Gastrocnemius medialis (tissue), 4 donors: ENCODE data around the gene TEX2. TPM values are rescaled to one million over a fixed set of nuclear protein-coding genes. Genes with fewer than 3 reads are reported as not detected.

ENCODE experiments used
- ATAC-seq, 2 donors: fragments of 150-250 bp; one replicate each; pipeline ENCODE4 v1.9.1; 2016
- DNase-seq, 2 donors: peaks; one replicate each; pipeline ENCODE4 v3.0.0-alpha.2; 2019
- H3K27ac ChIP-seq, 4 donors: fragments of 200-600 bp; sonication (generic); 1 replicate in 1 of 4; 2 replicates in 3 of 4; pipeline ENCODE4 v1.5.1; 2016 to 2018; ENCODE audit warnings: mild to moderate bottlenecking in 2 of 4, moderate library complexity in 1 of 4
- H3K27me3 ChIP-seq, 3 donors: fragments of 200-600 bp; sonication (generic) in 2 of 3; 1 replicate in 1 of 3; 2 replicates in 2 of 3; pipeline versions ENCODE4 v1.5.1 to v1.6.0; 2016 to 2019; ENCODE audit warnings: mild to moderate bottlenecking in 1 of 3, moderate library complexity in 1 of 3
- H3K36me3 ChIP-seq, 2 donors: fragments of 200-600 bp; sonication (generic) in 1 of 2; one replicate each; pipeline ENCODE4 v1.5.1; 2017 to 2018
- H3K4me1 ChIP-seq, 2 donors: fragments of 200-600 bp; sonication (generic) in 1 of 2; one replicate each; pipeline ENCODE4 v1.5.1; 2016 to 2017; ENCODE audit warnings: mild to moderate bottlenecking in 2 of 2
- H3K4me3 ChIP-seq, 4 donors: fragments of 200-600 bp; sonication (generic) in 3 of 4; 1 replicate in 1 of 4; 2 replicates in 3 of 4; pipeline ENCODE4 v1.5.1; 2016 to 2019; ENCODE audit warnings: mild to moderate bottlenecking in 2 of 4
- H3K9me3 ChIP-seq, 3 donors: fragments of 200-600 bp; sonication (generic) in 2 of 3; 1 replicate in 1 of 3; 2 replicates in 2 of 3; pipeline ENCODE4 v1.5.1; 2016 to 2019
- CTCF ChIP-seq, 5 experiments: fragments of 450-650 bp in 3 of 5; fragments of 200-600 bp in 2 of 5; sonication (generic) in 2 of 5; IDR thresholded peaks in 4 of 5; conservative IDR thresholded peaks in 1 of 5; 1 replicate in 4 of 5; 2 replicates in 1 of 5; pipeline ENCODE4 v1.5.1; 2016 to 2019; ENCODE audit warnings: antibody characterized with exemption in 5 of 5, mild to moderate bottlenecking in 3 of 5, moderate library complexity in 3 of 5
- POLR2A ChIP-seq, 2 donors: fragments of 450-650 bp; IDR thresholded peaks; one replicate each; pipeline ENCODE4 v1.6.1; 2017; ENCODE audit warnings: antibody characterized with exemption in 2 of 2, mild to moderate bottlenecking in 2 of 2, moderate library complexity in 2 of 2
- in situ Hi-C, 4 donors: fragments of 200-750 bp; cut with MboI; loops; one replicate each; pipeline versions ENCODE4 v1.15.0 to v1.8.0; 2017; ENCODE audit warnings: low sequenced_read_pairs in 4 of 4
- intact Hi-C: fragments of 100-400 bp; cut with DNase I; formaldehyde crosslinking; loops from one replicate; pipeline ENCODE4 v1.15.1; 2023; ENCODE audit warnings: low total_unique reads
- total RNA-seq, 4 donors: library from RNA; depleted of rRNA; stranded (reverse); fragments of >200 nt; gene quantifications; one replicate each; pipeline versions ENCODE4 v1.1.0 to v1.2.3, GENCODE V29; 2016

The TEX2 gene
- total RNA-seq, 4 donors from 2014 or later: 39.0 to 91.1 (median 77.4) TPM

GRCh38 chr17:64262198-64262999, 661 bp downstream of the TEX2 start:
- TF ChIP-seq CTCF (IDR thresholded peaks at IDR 0.05 in 4 of 5, conservative IDR thresholded peaks at IDR 0.05 in 1 of 5) (no peak), POLR2A (IDR thresholded peaks at IDR 0.05) (peak; percentile 35 to 49)
- Histone ChIP-seq H3K27me3 (no peaks in the 10 kb centered on the region), H3K36me3 (no peaks in the 10 kb centered on the region), H3K9me3 (no peaks in the 10 kb centered on the region), H3K27ac (peak overlapping the region; percentile 96 to 100 (median 98)), H3K4me1 (peaks cover 57 to 58% of the 10 kb centered on the region in 2 donors), H3K4me3 (peak overlapping the region; percentile 90 to 99 (median 96))
- DNase-seq (peak; percentile 70 to 88), ATAC-seq (peak; percentile 61 to 66)
- in situ Hi-C loops: no loop called here
- intact Hi-C loops: loop anchor here (2.0 to 5.0 kb wide), 2 partner anchors 45 to 116 kb away; no protein-coding TSS in a partner anchor

- Histone ChIP-seq H3K9me3 (no peaks in the 10 kb centered on the region), H3K27ac (peak overlapping the region; percentile 96 to 100 (median 98)), H3K4me3 (peak overlapping the region; percentile 90 to 99 (median 96)), H3K36me3 (no peaks in the 10 kb centered on the region), H3K27me3 (no peaks in the 10 kb centered on the region), H3K4me1 (peaks cover 64 to 66% of the 10 kb centered on the region in 2 donors)
- DNase-seq (no peak), ATAC-seq (no peak)
- intact Hi-C loops: loop anchor here (2.0 to 5.0 kb wide), 2 partner anchors 44 to 115 kb away; no protein-coding TSS in a partner anchor
- no peak for TF ChIP-seq POLR2A (IDR thresholded peaks at IDR 0.05)
- TF ChIP-seq CTCF (IDR thresholded peaks at IDR 0.05 in 4 of 5, conservative IDR thresholded peaks at IDR 0.05 in 1 of 5): no peak
- in situ Hi-C loops: no loop called here
These were observed 1.5 kb downstream of the TEX2 start for GRCh38 chr17:64261417-64262145.

- Histone ChIP-seq H3K4me1 (peaks cover 66 to 71% of the 10 kb centered on the region in 2 donors), H3K4me3 (peak overlapping the region in 2 of 4 donors; percentile 98 to 99), H3K36me3 (no peaks in the 10 kb centered on the region), H3K9me3 (no peaks in the 10 kb centered on the region), H3K27ac (peak overlapping the region; percentile 96 to 100 (median 98)), H3K27me3 (no peaks in the 10 kb centered on the region)
- TF ChIP-seq POLR2A (IDR thresholded peaks at IDR 0.05): no peak
- no peak for TF ChIP-seq CTCF (IDR thresholded peaks at IDR 0.05 in 4 of 5, conservative IDR thresholded peaks at IDR 0.05 in 1 of 5)
- DNase-seq (no peak), ATAC-seq (no peak)
- intact Hi-C loops (loop anchor here (5.0 kb wide), 1 partner anchor 44 kb away; no protein-coding TSS in a partner anchor), in situ Hi-C loops (no loop called here)
These were observed 2.2 kb downstream of the TEX2 start for GRCh38 chr17:64260886-64261285.

- Histone ChIP-seq H3K27me3 (no peaks in the 10 kb centered on the region), H3K27ac (peak overlapping the region; percentile 96 to 100 (median 98)), H3K9me3 (no peaks in the 10 kb centered on the region), H3K4me3 (no peak overlapping the region), H3K36me3 (no peaks in the 10 kb centered on the region), H3K4me1 (peaks cover 67 to 75% of the 10 kb centered on the region in 2 donors)
- no peak for TF ChIP-seq CTCF (IDR thresholded peaks at IDR 0.05 in 4 of 5, conservative IDR thresholded peaks at IDR 0.05 in 1 of 5)
- TF ChIP-seq POLR2A (IDR thresholded peaks at IDR 0.05): no peak
- no peak for DNase-seq
- in situ Hi-C loops: no loop called here
- ATAC-seq: peak in 1 of 2 donors; percentile 4
- intact Hi-C loops: loop anchor here (5.0 kb wide), 1 partner anchor 43 kb away; no protein-coding TSS in a partner anchor
These were observed 3.1 kb downstream of the TEX2 start for GRCh38 chr17:64259922-64260321.
